Measurements from ENCODE around the gene LRRC51. TPM values are rescaled to one million over a fixed set of nuclear protein-coding genes. Genes with fewer than 3 reads are reported as not detected.
"Not testable (repeated sequence)": the region's sequence is repeated elsewhere in the genome, so short reads cannot be mapped to it uniquely, and the experiment has no call there.

Gene LRRC51
- total and polyA plus RNA-seq, 8 donors = 2.9 to 9.4 (median 4.9) TPM

GRCh38 chr11:72132646-72133045 lies 52.0 kb downstream of the LRRC51 start:
- ATAC-seq (no peak), FAIRE-seq (no peak), DNase-seq (no peak)
- H3K4me1 ChIP-seq = no peaks in the 10 kb centered on the region
- no peaks in the 10 kb centered on the region for H3K36me3 ChIP-seq
- TF ChIP-seq CTCF (IDR thresholded peaks at IDR 0.05) = no peak
- no peak overlapping the region for H3K27ac ChIP-seq
- 78 to 89% methylated on average over 2 of the region's 2 CpGs for WGBS, 2 donors
- no peaks in the 10 kb centered on the region for H3K9me3 ChIP-seq
- no peak overlapping the region for H3K4me3 ChIP-seq
- intact Hi-C loops (cut with DNase I) = no loop called here
- H3K27me3 ChIP-seq = no peaks in the 10 kb centered on the region

GRCh38 chr11:72135473-72135872 lies 54.8 kb downstream of the LRRC51 start, which contains the start of gene FOLR3:
Gene FOLR3 (plus strand): TSS chr11:72135725. CDS start chr11:72135953, 228 bp downstream.
- H3K27ac ChIP-seq; intact Hi-C loops (cut with DNase I); H3K4me3 ChIP-seq; H3K9me3 ChIP-seq; H3K36me3 ChIP-seq; ATAC-seq; FAIRE-seq; H3K27me3 ChIP-seq; DNase-seq; H3K4me1 ChIP-seq: not testable (repeated sequence)
- WGBS, 2 donors = 82 to 83% methylated on average over 4 of the region's 4 CpGs

- DNase-seq (peak in 1 of 6 donors; percentile 29), FAIRE-seq (no peak), ATAC-seq (no peak)
- intact Hi-C loops (cut with DNase I) = no loop called here
- Histone ChIP-seq H3K4me1 (no peaks in the 10 kb centered on the region), H3K27ac (no peak overlapping the region), H3K36me3 (no peaks in the 10 kb centered on the region), H3K4me3 (no peak overlapping the region), H3K9me3 (no peaks in the 10 kb centered on the region), H3K27me3 (no peaks in the 10 kb centered on the region)
- 81 to 86% methylated on average over 14 of the region's 14 CpGs for WGBS, 2 donors
- TF ChIP-seq CTCF (IDR thresholded peaks at IDR 0.05) = no peak
Measured at GRCh38 chr11:72135891-72136683, 55.4 kb downstream of the LRRC51 start.

- Histone ChIP-seq H3K36me3 (no peaks in the 10 kb centered on the region), H3K27me3 (no peaks in the 10 kb centered on the region), H3K9me3 (no peaks in the 10 kb centered on the region), H3K4me3 (no peak overlapping the region), H3K4me1 (no peaks in the 10 kb centered on the region), H3K27ac (no peak overlapping the region)
- no peak for TF ChIP-seq CTCF (IDR thresholded peaks at IDR 0.05)
- DNase-seq (no peak), ATAC-seq (no peak), FAIRE-seq (no peak)
- 83 to 91% methylated on average over 4 of the region's 4 CpGs for WGBS, 2 donors
- intact Hi-C loops (cut with DNase I) = no loop called here
Measured at GRCh38 chr11:72136684-72137262, 56.1 kb downstream of the LRRC51 start.

GRCh38 chr11:72138821-72139390 lies 58.3 kb downstream of the LRRC51 start:
- H3K9me3 ChIP-seq = no peaks in the 10 kb centered on the region
- no peaks in the 10 kb centered on the region for H3K4me1 ChIP-seq
- no peak overlapping the region for H3K4me3 ChIP-seq
- intact Hi-C loops (cut with DNase I) = no loop called here
- no peak for TF ChIP-seq CTCF (IDR thresholded peaks at IDR 0.05)
- no peaks in the 10 kb centered on the region for H3K27me3 ChIP-seq
- 68 to 73% methylated on average over 12 of the region's 12 CpGs for WGBS, 2 donors
- no peak for FAIRE-seq
- no peak for DNase-seq
- H3K27ac ChIP-seq = no peak overlapping the region
- no peaks in the 10 kb centered on the region for H3K36me3 ChIP-seq
- ATAC-seq = no peak

All from pancreas (tissue), 10 donors.